GM21737 (cell line): ENCODE data around the gene PTPRN2.

ENCODE experiments used
- ATAC-seq: cut with Tn5 transposase; IDR thresholded peaks from one replicate; pipeline ENCODE4 v1.9.1; 2021; ENCODE audit warnings: mild to moderate bottlenecking, moderate library complexity; ENCODE audit not compliant: unreplicated experiment

The PTPRN2 gene

DNA sequence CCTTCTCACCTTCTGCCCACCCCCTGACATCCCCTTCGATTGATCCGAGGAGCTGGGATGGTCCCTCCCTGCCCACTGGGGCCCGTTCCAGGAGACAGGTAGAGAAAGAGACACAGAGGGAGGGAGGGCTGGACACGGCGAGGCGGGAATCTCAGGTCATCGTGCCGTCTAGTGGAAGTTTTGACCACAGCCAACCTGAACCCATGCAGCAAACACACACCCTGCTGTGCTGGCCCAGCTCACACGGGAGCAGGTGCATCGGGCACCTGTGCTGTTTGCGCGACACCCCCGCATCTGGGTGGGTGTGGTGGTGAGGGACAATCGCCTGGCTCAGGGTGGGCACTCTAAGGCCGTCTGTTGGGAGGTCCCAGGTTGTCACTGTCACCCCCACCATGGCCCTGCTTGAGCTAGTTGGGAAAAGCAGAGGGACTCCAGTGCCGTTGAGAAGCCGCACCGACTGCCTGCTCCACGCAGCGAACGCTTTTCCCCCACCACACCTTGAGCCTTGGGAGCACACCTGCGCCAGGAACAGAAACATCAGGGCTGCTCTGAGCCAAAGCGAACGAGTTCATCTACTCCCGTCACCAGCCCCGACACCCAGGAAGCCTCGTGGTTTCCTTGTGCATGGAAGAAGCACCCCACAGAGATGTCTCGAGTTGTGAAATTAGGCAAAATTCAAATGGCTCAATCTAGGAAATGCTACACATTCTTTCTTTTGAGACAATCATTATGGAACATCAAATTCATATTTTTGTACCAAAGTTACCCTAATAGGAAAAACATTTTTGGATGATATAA lies 965.0 kb downstream of the PTPRN2 start:
- no peak for ATAC-seq

DNA sequence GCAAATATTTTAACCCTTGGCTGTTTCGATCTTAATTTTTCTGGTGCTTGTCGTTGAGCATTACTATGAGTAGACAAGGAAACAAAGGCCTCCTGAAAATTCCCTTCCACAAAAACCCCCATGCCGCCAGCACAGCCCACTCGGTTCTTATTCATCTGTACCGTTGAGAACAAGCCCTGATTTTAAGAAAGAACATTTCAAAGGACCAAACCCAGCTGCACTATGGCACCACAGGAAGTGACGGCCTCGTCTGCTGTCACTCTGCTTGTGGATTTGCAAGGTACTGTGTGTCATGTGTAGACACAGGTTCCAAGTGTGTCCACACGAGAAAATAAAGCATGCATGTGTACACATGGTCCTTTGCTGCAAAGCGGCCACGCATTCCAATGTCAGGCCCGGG lies 965.6 kb downstream of the PTPRN2 start:
- ATAC-seq, result no peak

DNA sequence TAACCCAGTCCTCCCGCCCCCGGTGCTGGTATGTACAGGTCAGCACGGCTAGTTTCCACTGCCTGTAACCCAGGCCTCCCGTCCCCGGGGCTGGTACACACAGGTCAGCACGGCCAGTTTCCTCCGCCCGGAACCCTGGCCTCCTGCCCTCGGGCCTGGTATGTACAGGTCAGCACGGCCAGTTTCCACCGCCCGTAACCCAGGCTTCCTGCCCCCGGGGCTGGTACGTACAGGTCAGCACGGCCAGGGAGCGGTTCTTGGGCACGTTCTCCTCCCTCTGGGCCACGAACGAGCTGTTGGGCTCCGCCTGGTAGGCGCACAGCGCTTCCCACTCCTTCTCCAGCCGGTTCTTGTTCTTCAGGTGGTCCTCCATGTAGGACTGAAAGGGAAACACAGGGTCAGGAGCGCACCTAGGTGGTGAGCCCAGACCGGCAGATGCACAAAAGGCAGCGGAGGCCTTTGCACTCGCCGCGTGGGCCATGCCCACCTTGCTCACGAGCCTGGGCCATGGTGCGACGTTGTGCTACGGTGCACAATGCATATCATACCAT lies 966.4 kb downstream of the PTPRN2 start:
- ATAC-seq, result no peak

GRCh38 chr7:157620616-157621015 lies 967.0 kb downstream of the PTPRN2 start:
- ATAC-seq, result no peak

DNA sequence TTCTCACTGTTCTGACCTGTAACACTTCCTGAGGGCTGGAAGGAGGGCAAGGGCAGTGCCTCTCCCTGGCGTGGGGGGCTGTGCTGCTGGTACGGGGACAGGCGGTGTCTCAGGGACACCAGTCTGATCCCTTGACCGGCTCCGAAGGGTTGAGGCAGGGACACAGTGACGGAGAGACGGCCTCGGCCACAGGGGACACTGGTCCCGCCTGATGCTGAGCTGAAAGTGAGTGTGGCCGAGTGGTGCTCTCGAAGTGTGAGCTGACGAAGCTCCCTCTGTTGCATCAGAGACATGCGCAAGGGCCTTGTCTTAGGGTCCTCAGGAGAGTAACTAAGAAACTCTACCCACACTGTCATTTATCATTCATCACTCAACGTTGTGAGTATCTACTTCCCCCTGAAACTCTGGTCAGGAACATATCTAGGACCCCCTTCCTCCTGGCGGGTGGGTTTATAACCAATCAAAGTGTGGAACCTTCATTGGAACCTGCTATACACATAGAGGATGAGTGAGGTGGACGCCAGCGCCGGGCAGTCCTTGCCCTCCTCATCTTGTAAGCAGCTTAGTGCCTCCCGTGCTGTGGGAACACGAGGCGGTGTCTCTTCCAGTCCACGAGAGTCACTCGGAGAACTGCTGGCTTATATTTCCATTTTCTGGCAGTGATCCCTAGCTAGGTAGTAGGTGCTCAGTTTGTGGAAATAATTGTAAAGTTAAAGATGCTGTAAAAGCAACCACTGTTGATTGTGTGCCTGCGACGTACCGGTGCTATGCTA lies 967.7 kb downstream of the PTPRN2 start:
- no peak for ATAC-seq

DNA sequence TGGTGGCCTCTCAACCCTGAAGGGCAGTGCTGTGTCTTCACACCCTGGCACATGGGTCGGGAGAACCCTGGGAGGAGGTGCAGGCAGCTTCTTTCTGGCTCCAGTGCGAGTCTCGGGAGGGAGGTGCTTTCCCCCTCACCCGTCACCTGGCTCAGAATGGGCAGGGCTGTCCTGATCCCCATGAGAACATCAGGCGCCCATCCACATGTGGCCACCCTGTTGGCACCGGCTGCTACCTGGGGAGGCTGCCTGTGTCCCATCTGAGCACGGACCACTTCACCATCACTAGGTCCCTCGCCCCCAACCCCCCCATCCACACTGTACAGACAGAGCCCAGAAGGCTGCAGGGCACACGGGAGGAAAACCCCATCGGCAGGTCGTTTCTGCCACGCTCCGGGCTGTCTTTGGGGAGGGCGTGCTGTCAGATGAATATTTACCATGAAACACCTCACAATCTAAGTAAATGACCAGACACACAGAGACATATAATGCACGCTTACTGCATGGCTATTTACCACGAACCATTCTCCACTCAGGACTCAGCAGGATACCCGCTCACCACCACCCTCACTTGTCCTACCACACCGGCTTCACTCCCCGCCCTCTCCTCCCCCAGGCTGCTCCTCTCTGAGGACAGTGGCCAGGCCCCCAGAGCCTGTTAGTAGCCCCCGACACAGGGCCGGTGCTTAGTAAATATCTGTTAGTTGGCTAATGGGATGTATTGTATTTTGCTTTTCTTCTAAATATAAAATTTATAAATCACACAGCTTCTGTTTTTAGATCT lies 968.6 kb downstream of the PTPRN2 start:
- no peak for ATAC-seq

DNA sequence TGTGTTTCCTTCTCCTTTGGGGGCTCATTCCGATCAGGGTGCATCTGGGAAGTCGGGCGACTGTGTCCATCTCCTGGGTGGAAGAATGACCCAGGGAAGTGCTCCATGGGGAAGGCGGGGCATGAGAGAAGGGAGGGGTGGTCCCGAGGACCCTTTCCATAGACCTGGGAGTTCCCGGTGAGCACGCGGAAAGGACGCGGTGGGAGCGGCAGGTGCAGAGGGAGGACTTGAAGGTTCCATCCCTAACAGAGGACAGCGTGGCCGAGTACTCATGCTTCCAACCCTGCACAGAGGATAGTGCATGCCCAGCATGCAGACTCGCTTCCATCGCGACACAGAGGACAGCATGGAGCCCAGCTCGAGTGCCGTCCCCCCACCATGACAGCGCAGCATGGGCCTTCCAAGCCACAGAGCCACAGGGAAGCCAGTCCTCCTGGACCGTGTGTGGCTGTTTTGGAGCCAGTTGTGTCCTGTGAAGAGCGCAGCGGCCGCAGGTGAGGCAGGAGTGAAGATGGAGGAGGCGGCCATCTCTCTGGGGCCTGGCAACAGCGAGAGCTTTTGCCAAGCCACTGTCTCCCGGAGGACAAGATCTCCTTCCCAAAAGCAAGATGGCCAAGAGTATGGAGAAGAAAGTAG lies 969.4 kb downstream of the PTPRN2 start:
- ATAC-seq, result no peak

- ATAC-seq, result no peak
Measured at GRCh38 chr7:157617401-157617800, 970.2 kb downstream of the PTPRN2 start.

DNA sequence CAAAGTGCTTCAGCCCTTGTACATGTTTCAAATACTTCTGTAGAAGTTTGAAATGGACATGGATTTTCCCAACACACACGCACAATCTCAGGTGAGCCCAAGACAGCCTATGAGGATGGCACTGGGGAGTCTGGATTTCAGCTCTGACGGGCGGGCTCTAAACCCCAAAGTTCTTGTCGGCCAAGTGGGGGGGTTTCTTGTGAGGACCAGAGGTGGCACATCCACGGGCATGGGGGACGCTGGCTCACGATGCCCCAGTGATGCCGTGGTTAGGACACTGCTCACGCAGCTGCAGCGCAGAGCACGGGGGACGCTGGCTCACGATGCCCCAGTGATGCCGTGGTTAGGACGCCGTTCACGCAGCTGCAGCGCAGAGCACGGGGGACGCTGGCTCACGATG lies 970.7 kb downstream of the PTPRN2 start:
- no peak for ATAC-seq

DNA sequence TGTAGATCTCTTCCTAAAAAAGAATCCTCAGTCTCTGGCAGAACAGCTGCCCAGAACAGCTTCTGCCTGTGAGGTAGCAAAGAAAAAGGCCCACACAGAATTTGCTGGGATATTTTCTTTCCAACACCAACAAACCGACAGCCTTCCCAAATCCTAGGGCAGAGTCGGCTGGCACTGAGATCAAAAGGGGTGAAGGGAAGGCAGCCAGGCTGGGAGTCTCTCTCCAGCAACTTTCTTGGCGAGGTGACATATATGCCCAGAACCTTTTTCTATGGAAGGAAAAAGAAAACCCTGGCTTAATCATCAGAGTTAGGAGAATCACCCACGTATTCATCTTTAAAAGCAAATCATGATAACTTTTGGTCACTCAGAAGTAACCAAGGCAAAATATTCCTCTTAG lies 971.2 kb downstream of the PTPRN2 start:
- ATAC-seq, result no peak

- ATAC-seq, result no peak
Measured at GRCh38 chr7:157615852-157616251, 971.8 kb downstream of the PTPRN2 start.

GRCh38 chr7:157615101-157615817 lies 972.4 kb downstream of the PTPRN2 start:
- no peak for ATAC-seq

- ATAC-seq, result no peak
Measured at GRCh38 chr7:157614457-157615020, 973.1 kb downstream of the PTPRN2 start.

GRCh38 chr7:157613575-157614322 lies 973.9 kb downstream of the PTPRN2 start:
- no peak for ATAC-seq

DNA sequence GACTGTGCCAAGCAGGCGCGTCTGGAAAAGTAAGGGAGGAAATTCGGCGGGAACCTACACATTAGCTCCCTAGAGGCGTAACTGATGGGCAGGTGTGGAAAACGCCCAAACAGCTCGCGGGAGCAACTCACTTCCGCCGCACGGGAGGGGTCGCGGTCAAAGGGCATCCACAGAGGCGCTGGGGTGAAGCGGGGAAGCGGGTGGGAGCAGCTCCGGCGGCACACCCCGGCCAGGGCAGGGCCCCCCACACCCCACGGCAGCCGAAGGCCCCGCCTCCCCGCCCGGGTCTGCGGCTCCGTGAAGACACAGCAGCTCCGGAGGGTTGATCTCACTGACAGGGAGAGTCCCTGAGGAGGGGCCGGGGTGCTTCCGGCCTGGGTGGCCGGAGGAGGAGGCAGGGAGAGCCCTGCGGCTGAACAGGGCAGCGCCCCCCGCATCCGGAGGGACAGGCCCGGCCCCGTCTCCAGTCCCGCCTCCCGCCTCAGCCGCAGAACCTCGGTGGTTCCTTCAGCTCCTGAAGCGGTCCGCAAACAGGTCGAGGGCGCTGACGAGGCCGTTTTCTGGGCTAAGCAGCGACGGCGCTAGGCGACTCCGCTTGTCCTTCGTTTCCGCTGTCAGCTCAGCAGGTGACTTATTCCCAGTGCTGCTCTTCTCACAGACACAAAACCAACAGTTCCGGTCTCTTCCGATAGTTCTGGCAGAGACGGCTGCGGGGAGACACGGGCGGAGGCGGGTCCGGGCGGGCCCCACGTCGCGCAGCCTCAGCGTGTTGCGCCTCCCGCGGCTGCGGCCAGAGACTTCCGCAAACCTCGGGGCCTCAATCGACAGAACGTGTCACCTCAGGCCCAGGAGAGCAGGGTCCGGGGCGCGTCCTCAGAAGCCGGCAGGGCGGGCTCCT lies 974.7 kb downstream of the PTPRN2 start:
- ATAC-seq, result peak; percentile 65

DNA sequence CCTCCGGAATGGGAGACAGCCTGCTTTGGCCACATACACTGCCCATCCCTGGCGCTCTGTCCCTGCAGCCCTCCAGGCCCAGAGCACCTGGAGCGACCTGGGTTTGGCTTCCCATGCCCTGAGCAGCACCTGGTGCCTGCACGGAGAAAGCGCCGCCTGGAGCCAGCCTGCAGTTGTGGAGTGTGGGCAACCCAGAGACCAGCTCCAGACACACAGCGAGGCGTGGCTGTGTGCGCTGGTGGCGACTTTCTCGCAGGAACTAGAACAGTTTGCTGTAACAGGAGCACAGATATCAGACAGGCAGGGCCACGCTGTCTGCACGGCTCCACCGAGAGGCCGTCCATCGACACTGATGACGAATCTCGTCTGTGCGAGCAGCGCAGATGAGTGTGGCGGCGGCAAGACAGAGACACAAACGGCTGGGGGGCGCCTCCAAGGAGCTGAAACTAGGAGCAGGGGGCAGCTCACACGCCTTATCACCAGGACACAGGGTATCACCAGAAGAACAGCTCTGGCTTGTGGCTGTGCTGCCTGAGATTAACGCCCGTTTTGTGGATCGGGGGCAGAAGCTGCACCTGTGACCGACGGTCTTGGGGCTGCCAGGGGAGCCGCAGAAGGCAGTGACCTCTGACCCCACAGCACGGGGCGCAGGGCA lies 975.5 kb downstream of the PTPRN2 start:
- no peak for ATAC-seq

GRCh38 chr7:157611341-157611740 lies 976.3 kb downstream of the PTPRN2 start:
- ATAC-seq, result no peak
